Keratinocyte (primary cell): ENCODE measurements around the gene ABO. TPM values are rescaled to one million over a fixed set of nuclear protein-coding genes. Genes with fewer than 3 reads are reported as not detected.

Experiments used
- DNase-seq: peaks from one replicate; pipeline ENCODE4 v3.0.0-alpha.2; 2011; ENCODE audit warnings: low read depth, missing footprints, low spot score
- FAIRE-seq: peaks from 2 replicates; lab custom pipeline; 2011; peaks lifted over from hg19 to GRCh38; lab: Jason Lieb, UNC
- H2AFZ ChIP-seq: 2 replicates; pipeline ENCODE4 v1.6.0; 2012; ENCODE audit warnings: low read length, control low read depth, inconsistent platforms; ENCODE audit not compliant: control insufficient read depth
- H3K27ac ChIP-seq: 2 replicates; pipeline ENCODE4 v1.5.1; 2011; ENCODE audit warnings: low read length; ENCODE audit not compliant: control insufficient read depth, insufficient read depth
- H3K27me3 ChIP-seq: 3 replicates; pipeline ENCODE4 v1.6.0; 2011; ENCODE audit warnings: low read length; ENCODE audit not compliant: control insufficient read depth, insufficient read depth; ENCODE audit errors: extremely low read depth
- H3K36me3 ChIP-seq, 2 experiments: 2 replicates in 1 of 2; 3 replicates in 1 of 2; pipeline ENCODE4 v1.5.1; 2011; ENCODE audit warnings: low read length in 2 of 2, mild to moderate bottlenecking in 1 of 2; ENCODE audit not compliant: control insufficient read depth in 2 of 2, insufficient read depth in 2 of 2; ENCODE audit errors: extremely low read depth in 1 of 2
- H3K4me1 ChIP-seq: 3 replicates; pipeline ENCODE4 v1.5.1; 2011; ENCODE audit warnings: low read length; ENCODE audit not compliant: control insufficient read depth, insufficient read depth; ENCODE audit errors: extremely low read depth
- H3K4me2 ChIP-seq: 3 replicates; pipeline ENCODE4 v1.6.0; 2011; ENCODE audit warnings: low read depth, low read length; ENCODE audit not compliant: control insufficient read depth, insufficient read depth; ENCODE audit errors: extremely low read depth
- H3K4me3 ChIP-seq, 3 experiments: fragments of 200-600 bp in 1 of 3; sonication (generic) in 1 of 3; 2 replicates in 2 of 3; 3 replicates in 1 of 3; pipeline ENCODE4 v1.5.1; 2011 to 2016; ENCODE audit warnings: low read length in 3 of 3, mild to moderate bottlenecking in 3 of 3, control low read depth in 2 of 3, inconsistent platforms in 1 of 3, low read depth in 1 of 3, mixed read lengths in 1 of 3, mixed run types in 1 of 3, moderate library complexity in 1 of 3; ENCODE audit not compliant: control insufficient read depth in 2 of 3, insufficient read depth in 2 of 3; ENCODE audit errors: extremely low read depth in 1 of 3
- H3K79me2 ChIP-seq: 2 replicates; pipeline ENCODE4 v1.6.0; 2012; ENCODE audit warnings: low read length; ENCODE audit not compliant: control insufficient read depth, insufficient read depth
- H3K9ac ChIP-seq: 3 replicates; pipeline ENCODE4 v1.6.0; 2011; ENCODE audit warnings: low read length; ENCODE audit not compliant: control insufficient read depth, insufficient read depth; ENCODE audit errors: extremely low read depth
- H3K9me1 ChIP-seq: 3 replicates; pipeline ENCODE4 v1.6.0; 2011; ENCODE audit warnings: low read length; ENCODE audit not compliant: control insufficient read depth, insufficient read depth; ENCODE audit errors: extremely low read depth
- H3K9me3 ChIP-seq: 2 replicates; pipeline ENCODE4 v1.5.1; 2012; ENCODE audit warnings: low read depth, low read length; ENCODE audit not compliant: control insufficient read depth
- H4K20me1 ChIP-seq: 3 replicates; pipeline ENCODE4 v1.6.0; 2011; ENCODE audit warnings: low read length; ENCODE audit not compliant: control insufficient read depth, insufficient read depth; ENCODE audit errors: extremely low read depth
- CTCF ChIP-seq, 3 experiments: IDR thresholded peaks in 1 of 3; conservative IDR thresholded peaks in 1 of 3; optimal IDR thresholded peaks in 1 of 3; 2 replicates in 2 of 3; 3 replicates in 1 of 3; pipeline versions ENCODE3 to v1.5.1; 2011; ENCODE audit warnings: low read length in 3 of 3, mild to moderate bottlenecking in 3 of 3, moderate library complexity in 2 of 3, control low read depth in 1 of 3, inconsistent platforms in 1 of 3; ENCODE audit not compliant: insufficient read depth in 2 of 3; ENCODE audit errors: extremely low read depth in 1 of 3
- EZH2 ChIP-seq: IDR thresholded peaks from one replicate; pipeline ENCODE4 v1.6.1; 2012; ENCODE audit warnings: inconsistent platforms, mild to moderate bottlenecking, low read length, moderate library complexity
- dilution Hi-C: fragments of 300-500 bp; cut with MboI; formaldehyde crosslinking; loops from one replicate; pipeline ENCODE4 v1.7.0; 2020; ENCODE audit warnings: low sequenced_read_pairs; ENCODE audit not compliant: extremely low pct_ligation_motif_present
- polyA plus RNA-seq, 5 experiments: library from polyadenylated mRNA; depleted of rRNA in 3 of 5; stranded (reverse) in 3 of 5; stranded (forward) in 1 of 5; unstranded in 1 of 5; fragments of >200 nt; gene quantifications; 1 replicate in 1 of 5; 2 replicates in 3 of 5; 3 replicates in 1 of 5; pipeline versions ENCODE4 v1.2.1 to v1.2.3, GENCODE V29; 2011 to 2012; ENCODE audit warnings: missing spikeins in 2 of 5, low read depth in 1 of 5, low replicate concordance in 1 of 5

Gene ABO
- polyA plus RNA-seq, 1 donor (not counting 4 experiments of a cell fraction or from before 2014, with no cell fraction given): not detected

- H3K4me2 ChIP-seq: no peak overlapping the region
- no peaks in the 10 kb centered on the region for H3K36me3 ChIP-seq
- DNase-seq: no peak
- peaks cover 5% of the 10 kb centered on the region for H3K27me3 ChIP-seq
- H3K27ac ChIP-seq: no peak overlapping the region
- H3K4me3 ChIP-seq: no peak overlapping the region
- no peaks in the 10 kb centered on the region for H3K9me1 ChIP-seq
- no peaks in the 10 kb centered on the region for H3K4me1 ChIP-seq
- no peak for FAIRE-seq
- TF ChIP-seq CTCF (optimal IDR thresholded peaks at IDR 0.05 in 1 of 3, IDR thresholded peaks at IDR 0.05 in 1 of 3, conservative IDR thresholded peaks at IDR 0.05 in 1 of 3; ENCODE audit: extremely low read depth in 1 of 3, insufficient read depth in 2 of 3, low read length in 3 of 3) (no peak), EZH2 (no peak)
- H3K9ac ChIP-seq: no peak overlapping the region
- H3K79me2 ChIP-seq: no peaks in the 10 kb centered on the region
- H3K9me3 ChIP-seq: no peaks in the 10 kb centered on the region
- no peak overlapping the region for H2AFZ ChIP-seq
- H4K20me1 ChIP-seq: no peaks in the 10 kb centered on the region
- dilution Hi-C loops: no loop called here
Measured at GRCh38 chr9:133261753-133262120, 13.3 kb downstream of the ABO start.

GRCh38 chr9:133261103-133261752 lies 13.8 kb downstream of the ABO start:
- FAIRE-seq: no peak
- H3K4me3 ChIP-seq: no peak overlapping the region
- no peaks in the 10 kb centered on the region for H4K20me1 ChIP-seq
- H3K4me1 ChIP-seq: no peaks in the 10 kb centered on the region
- no peak for DNase-seq
- TF ChIP-seq EZH2: no peak
- TF ChIP-seq CTCF (optimal IDR thresholded peaks at IDR 0.05 in 1 of 3, IDR thresholded peaks at IDR 0.05 in 1 of 3, conservative IDR thresholded peaks at IDR 0.05 in 1 of 3; ENCODE audit: extremely low read depth in 1 of 3, insufficient read depth in 2 of 3, low read length in 3 of 3): no peak
- no peaks in the 10 kb centered on the region for H3K36me3 ChIP-seq
- dilution Hi-C loops: no loop called here
- H2AFZ ChIP-seq: no peak overlapping the region
- H3K27ac ChIP-seq: no peak overlapping the region
- H3K9me3 ChIP-seq: no peaks in the 10 kb centered on the region
- no peak overlapping the region for H3K9ac ChIP-seq
- H3K79me2 ChIP-seq: no peaks in the 10 kb centered on the region
- no peaks in the 10 kb centered on the region for H3K9me1 ChIP-seq
- H3K4me2 ChIP-seq: no peak overlapping the region
- H3K27me3 ChIP-seq: peaks cover 5% of the 10 kb centered on the region
